A549 (cell line): ENCODE results near the gene NRN1. TPM values are rescaled to one million over a fixed set of nuclear protein-coding genes. Genes with fewer than 3 reads are reported as not detected.

Source experiments
- ATAC-seq, 2 experiments: fragments of 200-7000 bp in 1 of 2; fragments of >200 bp in 1 of 2; cut with Nextera tagmentation in 1 of 2; cut with Tn5 transposase in 1 of 2; 3 replicates each; pipeline versions ENCODE4 v1.8.0 to v1.9.1; 2018 to 2020; ENCODE audit warnings: mild to moderate bottlenecking in 1 of 2, moderate library complexity in 1 of 2
- CTCF ChIA-PET: fragments of 300-600 bp; sonication (Branson Sonifier 250); formaldehyde crosslinking; extraction: SDS; loops from one replicate; lab custom pipeline; 2021; ENCODE audit warnings: antibody characterized with exemption, inconsistent platforms; lab: Yijun Ruan, JAX
- POLR2A ChIA-PET: fragments of 350-600 bp; formaldehyde crosslinking; extraction: SDS; loops from one replicate; lab custom pipeline; 2021; ENCODE audit warnings: antibody characterized with exemption, inconsistent platforms; lab: Yijun Ruan, JAX
- DNase-seq, 2 experiments: peaks; one replicate each; pipeline versions ENCODE4 v3.0.0 to v3.0.0-alpha.2; 2011 to 2016; ENCODE audit warnings: low read depth in 1 of 2, low spot score in 1 of 2
- FAIRE-seq: peaks from 2 replicates; lab custom pipeline; 2011; peaks lifted over from hg19 to GRCh38; lab: Jason Lieb, UNC
- H3K27ac ChIP-seq, 2 experiments: fragments of >200 bp; sonication (Bioruptor Twin); formaldehyde crosslinking; 3 replicates each; pipeline ENCODE4 v1.5.1; 2016 to 2017
- H3K4me1 ChIP-seq: fragments of >200 bp; sonication (Bioruptor Twin); formaldehyde crosslinking; 3 replicates; pipeline ENCODE4 v1.6.1; 2016
- H3K4me2 ChIP-seq: fragments of >200 bp; sonication (Bioruptor Twin); formaldehyde crosslinking; 3 replicates; pipeline ENCODE4 v1.6.1; 2016
- H3K4me3 ChIP-seq: fragments of >200 bp; sonication (Bioruptor Twin); formaldehyde crosslinking; 3 replicates; pipeline ENCODE4 v1.5.1; 2016
- H3K9me3 ChIP-seq: fragments of >200 bp; sonication (Bioruptor Twin); formaldehyde crosslinking; 3 replicates; pipeline ENCODE4 v1.6.1; 2016
- CHD2 ChIP-seq: fragments of 150-350 bp; IDR thresholded peaks from 2 replicates; pipeline ENCODE4 v1.6.1; 2014; ENCODE audit warnings: low read length; ENCODE audit not compliant: partially characterized antibody
- CTCF ChIP-seq: fragments of >200 bp; sonication (Bioruptor Twin); formaldehyde crosslinking; IDR thresholded peaks from 3 replicates; pipeline ENCODE4 v1.5.1; 2016
- EHF ChIP-seq: fragments of 250-450 bp; sonication (Bioruptor Pico); IDR thresholded peaks from 2 replicates; pipeline ENCODE4 v1.5.0; 2020; ENCODE audit warnings: mild to moderate bottlenecking
- FOSL2 ChIP-seq, 2 experiments: fragments of 450-650 bp in 1 of 2; fragments of >200 bp in 1 of 2; sonication (Bioruptor Twin) in 1 of 2; formaldehyde crosslinking; IDR thresholded peaks; 2 replicates each; pipeline versions ENCODE4 v1.5.0 to v1.6.1; 2016 to 2020; ENCODE audit warnings: mild to moderate bottlenecking in 1 of 2, moderate library complexity in 1 of 2
- HEYL ChIP-seq: fragments of 250-450 bp; sonication (Bioruptor Pico); IDR thresholded peaks from 2 replicates; pipeline ENCODE4 v1.8.0; 2021; ENCODE audit warnings: mild to moderate bottlenecking, moderate library complexity
- HOXB5 ChIP-seq: fragments of 250-450 bp; sonication (Bioruptor Pico); IDR thresholded peaks from 2 replicates; pipeline ENCODE4 v1.5.0; 2020; ENCODE audit warnings: mild to moderate bottlenecking, moderate library complexity
- JUN ChIP-seq, 2 experiments: fragments of >200 bp; sonication (Bioruptor Twin); formaldehyde crosslinking; IDR thresholded peaks; 2 replicates in 1 of 2; 3 replicates in 1 of 2; pipeline ENCODE4 v1.6.1; 2016 to 2017
- KDM1A ChIP-seq: fragments of 200-600 bp; sonication (generic); IDR thresholded peaks from 2 replicates; pipeline ENCODE4 v1.6.1; 2016; ENCODE audit warnings: low read depth, mild to moderate bottlenecking
- MAZ ChIP-seq: fragments of 150-350 bp; IDR thresholded peaks from 2 replicates; pipeline ENCODE4 v1.6.1; 2014; ENCODE audit warnings: antibody characterized with exemption, low read depth, low read length, borderline replicate concordance
- NFE2L2 ChIP-seq: fragments of 150-350 bp; conservative IDR thresholded peaks from 2 replicates; pipeline ENCODE4 v1.6.1; 2014; ENCODE audit warnings: low read length
- NPAS2 ChIP-seq: fragments of 250-450 bp; sonication (Bioruptor Pico); IDR thresholded peaks from 2 replicates; pipeline ENCODE4 v1.8.0; 2022; ENCODE audit warnings: mild to moderate bottlenecking, moderate library complexity, borderline replicate concordance
- RAD21 ChIP-seq, 2 experiments: fragments of >200 bp in 1 of 2; sonication (Bioruptor Twin) in 1 of 2; formaldehyde crosslinking in 1 of 2; IDR thresholded peaks in 1 of 2; conservative IDR thresholded peaks in 1 of 2; 2 replicates in 1 of 2; 3 replicates in 1 of 2; pipeline ENCODE4 v1.6.1; 2012 to 2018; ENCODE audit warnings: inconsistent platforms in 1 of 2
- RARB ChIP-seq: fragments of 250-450 bp; sonication (Bioruptor Pico); IDR thresholded peaks from 2 replicates; pipeline ENCODE4 v1.8.0; 2021; ENCODE audit warnings: mild to moderate bottlenecking, moderate library complexity
- RCOR1 ChIP-seq: fragments of 150-350 bp; IDR thresholded peaks from 2 replicates; pipeline ENCODE4 v1.6.1; 2014; ENCODE audit warnings: antibody characterized with exemption, low read length, low read depth
- RFX5 ChIP-seq: fragments of 450-650 bp; IDR thresholded peaks from 2 replicates; pipeline ENCODE4 v1.7.1; 2014; ENCODE audit warnings: antibody characterized with exemption, mild to moderate bottlenecking, moderate library complexity
- SMC3 ChIP-seq: fragments of >200 bp; sonication (Bioruptor Twin); formaldehyde crosslinking; IDR thresholded peaks from 3 replicates; pipeline ENCODE4 v1.6.1; 2018; ENCODE audit warnings: inconsistent platforms
- SREBF2 ChIP-seq: fragments of 450-650 bp; IDR thresholded peaks from 2 replicates; pipeline ENCODE4 v1.6.1; 2014; ENCODE audit warnings: mild to moderate bottlenecking, moderate library complexity
- ZNF302 ChIP-seq: fragments of 250-450 bp; sonication (Bioruptor Pico); IDR thresholded peaks from 2 replicates; pipeline ENCODE4 v1.9.0; 2021; ENCODE audit warnings: inconsistent platforms, mild to moderate bottlenecking, moderate library complexity
- WGBS: methylation state at CpG from one replicate; pipeline ENCODE4 v1.1.6; 2017; ENCODE audit errors: missing lambda C conversion rate; 5-methylcytosine and 5-hydroxymethylcytosine counted together
- polyA plus RNA-seq, 4 experiments: library from polyadenylated mRNA; depleted of rRNA in 3 of 4; stranded (reverse); fragments of >200 nt; fragmentation: RNase III in 1 of 4; extraction: RNeasy Plus Mini Kit Qiagen cat#74134 plus additional on column Dnase treatment in 1 of 4; gene quantifications; 2 replicates in 3 of 4; 3 replicates in 1 of 4; pipeline ENCODE4 v1.2.3, GENCODE V29; 2011 to 2017
- TF ChIP-seq, protein P1 (sequence below): IDR thresholded peaks from 2 replicates; pipeline ENCODE4 v1.6.1; 2012; ENCODE audit warnings: low read depth, borderline replicate concordance
- TF ChIP-seq, protein P2 (sequence below): fragments of >200 bp; sonication (Bioruptor Twin); formaldehyde crosslinking; IDR thresholded peaks from 2 replicates; pipeline ENCODE4 v1.6.1; 2016
- TF ChIP-seq, protein P3 (sequence below): fragments of 200-600 bp; sonication (generic); IDR thresholded peaks from 2 replicates; pipeline ENCODE4 v1.6.1; 2016; ENCODE audit warnings: antibody characterized with exemption, mild to moderate bottlenecking, moderate library complexity

Gene NRN1
- polyA plus RNA-seq, 2 of the 4 experiments (the other 2 are of a cell fraction), result 0.35 to 0.39 TPM

DNA sequence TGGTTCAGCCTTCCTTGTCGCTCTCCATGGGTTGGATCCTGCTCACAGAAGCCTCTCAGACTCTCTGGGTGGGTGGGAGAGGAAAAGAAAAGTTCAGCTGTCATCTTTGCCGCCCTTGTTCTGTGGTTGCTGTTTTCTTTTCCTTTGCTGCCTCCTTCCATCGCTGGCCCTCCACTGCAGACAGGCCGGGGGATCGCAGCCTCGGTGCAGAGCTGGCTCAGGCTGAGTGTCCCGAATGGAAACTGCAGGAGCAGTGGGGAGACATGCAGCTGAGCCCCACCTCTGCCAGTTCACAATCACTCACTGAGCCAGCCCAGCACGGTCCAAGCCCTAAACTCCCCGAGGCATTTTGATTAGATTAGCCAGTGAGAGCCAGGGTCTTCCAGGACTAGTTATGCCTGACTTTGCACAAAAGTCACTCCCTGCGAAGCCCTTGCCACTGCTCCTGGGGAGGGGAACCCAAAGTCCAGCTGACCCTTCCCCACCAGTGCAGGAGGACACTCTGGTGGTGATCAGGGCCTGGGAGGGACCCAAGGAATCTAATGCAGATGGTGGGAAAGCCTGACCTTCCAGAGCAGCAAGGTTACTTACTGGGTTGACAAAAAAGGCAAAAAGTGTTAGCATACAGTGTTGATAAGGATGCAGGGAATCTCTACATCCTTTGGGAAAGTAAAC, 14.0 kb downstream of the NRN1 start:
- Histone ChIP-seq H3K4me2 (no peak overlapping the region), H3K27ac (no peak overlapping the region), H3K4me1 (no peaks in the 10 kb centered on the region), H3K4me3 (no peak overlapping the region), H3K9me3 (no peaks in the 10 kb centered on the region)
- DNase-seq, result no peak
- FAIRE-seq, result no peak
- CTCF ChIA-PET, result no interaction called here
- POLR2A ChIA-PET, result no interaction called here
- no peak for ATAC-seq
- WGBS, result 43% methylated on average over 7 of the region's 10 CpGs
- no peak for TF ChIP-seq NPAS2 (CRISPR knock-in tag)
- no peak for TF ChIP-seq CTCF
- no peak for TF ChIP-seq SMC3
- TF ChIP-seq NFE2L2, result no peak
- TF ChIP-seq MAZ, result no peak
- TF ChIP-seq, protein P1, sequence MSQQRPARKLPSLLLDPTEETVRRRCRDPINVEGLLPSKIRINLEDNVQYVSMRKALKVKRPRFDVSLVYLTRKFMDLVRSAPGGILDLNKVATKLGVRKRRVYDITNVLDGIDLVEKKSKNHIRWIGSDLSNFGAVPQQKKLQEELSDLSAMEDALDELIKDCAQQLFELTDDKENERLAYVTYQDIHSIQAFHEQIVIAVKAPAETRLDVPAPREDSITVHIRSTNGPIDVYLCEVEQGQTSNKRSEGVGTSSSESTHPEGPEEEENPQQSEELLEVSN, result no peak
- TF ChIP-seq ZNF302 (CRISPR knock-in tag), result no peak
- TF ChIP-seq HEYL (CRISPR knock-in tag), result no peak
- TF ChIP-seq, protein P2, sequence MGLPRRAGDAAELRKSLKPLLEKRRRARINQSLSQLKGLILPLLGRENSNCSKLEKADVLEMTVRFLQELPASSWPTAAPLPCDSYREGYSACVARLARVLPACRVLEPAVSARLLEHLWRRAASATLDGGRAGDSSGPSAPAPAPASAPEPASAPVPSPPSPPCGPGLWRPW, result no peak
- TF ChIP-seq CHD2, result no peak
- TF ChIP-seq RFX5, result no peak
- no peak for TF ChIP-seq JUN (IDR thresholded peaks at IDR 0.05)
- no peak for TF ChIP-seq RARB
- no peak for TF ChIP-seq RAD21 (conservative IDR thresholded peaks at IDR 0.05 in 1 of 2, IDR thresholded peaks at IDR 0.05 in 1 of 2)
- no peak for TF ChIP-seq EHF (CRISPR knock-in tag)
- TF ChIP-seq KDM1A, result no peak

DNA sequence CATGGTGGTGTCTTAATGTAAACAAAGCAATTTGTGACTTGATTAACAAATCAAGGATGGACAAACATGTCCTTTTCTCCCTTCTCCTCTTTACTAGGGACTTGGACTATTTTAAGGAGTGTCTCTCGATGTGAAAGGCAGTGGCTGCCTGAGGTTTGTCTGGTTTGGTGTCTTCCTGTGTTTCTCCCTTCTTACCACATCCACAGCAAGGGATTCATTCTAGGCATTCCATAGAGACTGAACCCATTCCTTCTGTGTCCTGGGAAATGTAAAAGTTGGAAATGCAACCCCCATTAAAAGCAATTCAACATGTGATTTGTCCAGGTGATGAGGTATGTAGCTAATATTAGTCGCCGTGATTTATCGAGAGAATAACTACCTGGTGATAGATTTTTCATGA, 15.9 kb downstream of the NRN1 start:
- TF ChIP-seq ZNF302 (CRISPR knock-in tag) (no peak), SREBF2 (no peak), HOXB5 (CRISPR knock-in tag) (no peak), RFX5 (no peak), CTCF (no peak), EHF (CRISPR knock-in tag) (no peak), FOSL2 (IDR thresholded peaks at IDR 0.05) (no peak), FOSL2 (CRISPR knock-in tag; IDR thresholded peaks at IDR 0.05) (no peak), RCOR1 (no peak)
- TF ChIP-seq, protein P3, sequence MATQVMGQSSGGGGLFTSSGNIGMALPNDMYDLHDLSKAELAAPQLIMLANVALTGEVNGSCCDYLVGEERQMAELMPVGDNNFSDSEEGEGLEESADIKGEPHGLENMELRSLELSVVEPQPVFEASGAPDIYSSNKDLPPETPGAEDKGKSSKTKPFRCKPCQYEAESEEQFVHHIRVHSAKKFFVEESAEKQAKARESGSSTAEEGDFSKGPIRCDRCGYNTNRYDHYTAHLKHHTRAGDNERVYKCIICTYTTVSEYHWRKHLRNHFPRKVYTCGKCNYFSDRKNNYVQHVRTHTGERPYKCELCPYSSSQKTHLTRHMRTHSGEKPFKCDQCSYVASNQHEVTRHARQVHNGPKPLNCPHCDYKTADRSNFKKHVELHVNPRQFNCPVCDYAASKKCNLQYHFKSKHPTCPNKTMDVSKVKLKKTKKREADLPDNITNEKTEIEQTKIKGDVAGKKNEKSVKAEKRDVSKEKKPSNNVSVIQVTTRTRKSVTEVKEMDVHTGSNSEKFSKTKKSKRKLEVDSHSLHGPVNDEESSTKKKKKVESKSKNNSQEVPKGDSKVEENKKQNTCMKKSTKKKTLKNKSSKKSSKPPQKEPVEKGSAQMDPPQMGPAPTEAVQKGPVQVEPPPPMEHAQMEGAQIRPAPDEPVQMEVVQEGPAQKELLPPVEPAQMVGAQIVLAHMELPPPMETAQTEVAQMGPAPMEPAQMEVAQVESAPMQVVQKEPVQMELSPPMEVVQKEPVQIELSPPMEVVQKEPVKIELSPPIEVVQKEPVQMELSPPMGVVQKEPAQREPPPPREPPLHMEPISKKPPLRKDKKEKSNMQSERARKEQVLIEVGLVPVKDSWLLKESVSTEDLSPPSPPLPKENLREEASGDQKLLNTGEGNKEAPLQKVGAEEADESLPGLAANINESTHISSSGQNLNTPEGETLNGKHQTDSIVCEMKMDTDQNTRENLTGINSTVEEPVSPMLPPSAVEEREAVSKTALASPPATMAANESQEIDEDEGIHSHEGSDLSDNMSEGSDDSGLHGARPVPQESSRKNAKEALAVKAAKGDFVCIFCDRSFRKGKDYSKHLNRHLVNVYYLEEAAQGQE, result no peak
- ATAC-seq (no peak), FAIRE-seq (no peak), DNase-seq (no peak)
- Histone ChIP-seq H3K4me1 (no peaks in the 10 kb centered on the region), H3K4me2 (no peak overlapping the region), H3K9me3 (no peaks in the 10 kb centered on the region), H3K4me3 (no peak overlapping the region), H3K27ac (no peak overlapping the region)
- ChIA-PET POLR2A (no interaction called here), CTCF (no interaction called here)
- WGBS, result 64% methylated on average over 4 of the region's 4 CpGs
